Fibroblast of villous mesenchyme (primary cell): ENCODE data around the gene SLC1A1. TPM values are rescaled to one million over a fixed set of nuclear protein-coding genes. Genes with fewer than 3 reads are reported as not detected.
"Not testable (repeated sequence)": the region's sequence is repeated elsewhere in the genome, so short reads cannot be mapped to it uniquely, and the experiment has no call there.

ENCODE experiments used
- DNase-seq: peaks from one replicate; pipeline ENCODE4 v3.0.0-alpha.2; 2010; ENCODE audit warnings: low read depth
- H3K4me3 ChIP-seq: 2 replicates; pipeline ENCODE4 v1.5.1; 2011; ENCODE audit warnings: low read depth, mild to moderate bottlenecking, low read length
- total RNA-seq: library from RNA; depleted of rRNA; stranded (reverse); fragments of >200 nt; gene quantifications from 2 replicates; pipeline ENCODE4 v1.2.3, GENCODE V29; 2012
- TF ChIP-seq, protein P1 (sequence below): IDR thresholded peaks from 2 replicates; pipeline ENCODE4 v1.5.1; 2012; ENCODE audit warnings: low read depth, mild to moderate bottlenecking, low read length; ENCODE audit not compliant: insufficient read depth

SLC1A1 gene
- total RNA-seq, 1 donor, result 34.1 TPM

DNA sequence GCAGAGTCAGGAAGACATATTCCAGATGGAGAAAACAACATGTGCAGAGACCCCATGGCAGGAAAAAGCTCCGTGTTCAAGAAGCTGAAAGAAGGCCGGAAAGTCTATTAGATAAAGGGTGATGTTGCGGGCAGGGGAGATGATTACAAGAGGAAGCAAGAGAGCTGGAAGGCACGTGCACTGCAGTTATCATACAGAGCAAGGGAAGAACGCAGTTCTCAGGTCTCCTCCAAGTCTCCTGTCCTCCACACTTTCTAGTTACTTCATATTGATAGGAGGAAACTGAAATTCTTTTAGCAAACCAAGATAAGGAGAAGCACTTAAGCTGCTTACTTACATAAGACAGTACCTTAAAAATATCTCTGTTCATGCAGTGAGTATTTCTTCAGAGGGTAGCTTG, 113.6 kb downstream of the SLC1A1 start:
- TF ChIP-seq, protein P1, sequence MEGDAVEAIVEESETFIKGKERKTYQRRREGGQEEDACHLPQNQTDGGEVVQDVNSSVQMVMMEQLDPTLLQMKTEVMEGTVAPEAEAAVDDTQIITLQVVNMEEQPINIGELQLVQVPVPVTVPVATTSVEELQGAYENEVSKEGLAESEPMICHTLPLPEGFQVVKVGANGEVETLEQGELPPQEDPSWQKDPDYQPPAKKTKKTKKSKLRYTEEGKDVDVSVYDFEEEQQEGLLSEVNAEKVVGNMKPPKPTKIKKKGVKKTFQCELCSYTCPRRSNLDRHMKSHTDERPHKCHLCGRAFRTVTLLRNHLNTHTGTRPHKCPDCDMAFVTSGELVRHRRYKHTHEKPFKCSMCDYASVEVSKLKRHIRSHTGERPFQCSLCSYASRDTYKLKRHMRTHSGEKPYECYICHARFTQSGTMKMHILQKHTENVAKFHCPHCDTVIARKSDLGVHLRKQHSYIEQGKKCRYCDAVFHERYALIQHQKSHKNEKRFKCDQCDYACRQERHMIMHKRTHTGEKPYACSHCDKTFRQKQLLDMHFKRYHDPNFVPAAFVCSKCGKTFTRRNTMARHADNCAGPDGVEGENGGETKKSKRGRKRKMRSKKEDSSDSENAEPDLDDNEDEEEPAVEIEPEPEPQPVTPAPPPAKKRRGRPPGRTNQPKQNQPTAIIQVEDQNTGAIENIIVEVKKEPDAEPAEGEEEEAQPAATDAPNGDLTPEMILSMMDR, result no peak
- peak; percentile 16 for DNase-seq
- no peak overlapping the region for H3K4me3 ChIP-seq

DNA sequence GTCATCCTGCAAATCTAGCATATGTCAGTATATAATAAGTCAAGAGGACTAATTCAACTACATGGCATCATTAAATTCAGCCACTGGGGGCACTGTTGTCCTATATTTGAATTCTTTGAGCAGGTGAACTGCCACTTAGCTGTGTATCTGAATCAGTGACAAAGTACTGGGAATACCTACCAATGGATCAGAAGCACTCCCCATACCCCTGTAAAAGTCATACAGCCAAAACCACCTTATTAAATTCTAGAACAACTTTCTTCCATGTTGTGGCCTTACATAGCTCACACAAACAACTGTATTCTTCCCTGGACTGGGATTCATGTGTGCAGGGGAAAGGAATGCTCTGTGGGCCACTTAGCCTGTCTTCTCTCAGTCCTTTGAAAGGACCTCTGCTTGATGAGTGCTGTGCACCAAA, 114.4 kb downstream of the SLC1A1 start:
- TF ChIP-seq, protein P1, result peak; percentile 58
- DNase-seq, result peak; percentile 67
- no peak overlapping the region for H3K4me3 ChIP-seq

DNA sequence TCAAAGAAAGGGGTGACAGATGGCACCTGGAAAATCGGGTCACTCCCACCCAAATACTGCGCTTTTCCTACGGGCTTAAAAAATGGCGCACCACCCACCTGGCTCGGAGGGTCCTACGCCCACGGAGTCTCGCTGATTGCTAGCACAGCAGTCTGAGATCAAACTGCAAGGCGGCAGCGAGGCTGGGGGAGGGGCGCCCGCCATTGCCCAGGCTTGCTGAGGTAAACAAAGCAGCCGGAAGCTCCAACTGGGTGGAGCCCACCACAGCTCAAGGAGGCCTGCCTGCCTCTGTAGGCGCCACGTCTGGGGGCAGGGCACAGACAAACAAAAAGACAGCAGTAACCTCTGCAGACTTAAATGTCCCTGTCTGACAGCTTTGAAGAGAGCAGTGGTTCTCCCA, 115.8 kb downstream of the SLC1A1 start:
- H3K4me3 ChIP-seq, DNase-seq: not testable (repeated sequence)

DNA sequence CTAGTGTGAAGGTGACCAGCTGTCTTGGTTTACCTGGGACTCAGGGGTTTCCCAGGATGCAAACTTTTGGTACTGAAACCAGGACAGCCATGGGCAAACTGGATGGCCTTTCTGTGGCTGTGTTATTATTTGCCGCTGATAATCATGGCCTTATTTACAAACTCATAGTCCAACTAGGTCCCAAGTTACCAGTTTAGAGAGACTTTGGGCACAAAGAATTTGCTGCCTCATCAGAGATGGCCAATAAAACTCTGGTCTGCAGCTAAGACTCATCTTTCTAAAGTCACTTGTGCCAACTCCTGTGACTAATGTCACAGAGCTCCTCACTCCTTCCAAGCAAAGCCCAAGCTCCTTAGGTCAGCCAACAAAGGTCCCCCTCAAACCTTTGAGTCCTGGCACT, 124.4 kb downstream of the SLC1A1 start:
- H3K4me3 ChIP-seq, result no peak overlapping the region
- TF ChIP-seq, protein P1, result no peak
- no peak for DNase-seq

DNA sequence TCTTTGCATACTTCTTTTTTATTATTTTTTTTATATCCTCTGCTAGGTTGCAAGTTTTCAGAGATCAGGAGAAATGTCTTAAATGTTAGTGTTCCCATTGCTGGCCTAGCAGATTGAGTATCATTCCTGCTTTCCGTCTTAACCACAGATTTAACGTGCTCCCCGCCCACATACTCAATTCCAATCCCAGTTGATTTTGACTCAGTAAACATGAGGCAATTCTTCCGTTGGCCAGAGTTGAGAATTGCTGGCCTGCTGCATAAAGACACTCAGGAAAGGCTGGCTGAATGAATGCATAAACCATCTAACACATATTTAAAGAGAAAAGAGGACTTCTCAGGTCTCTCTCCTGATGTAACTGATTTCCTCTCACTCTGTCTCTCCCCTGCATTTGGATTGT, 125.0 kb downstream of the SLC1A1 start:
- peak; percentile 53 for DNase-seq
- TF ChIP-seq, protein P1, result no peak
- no peak overlapping the region for H3K4me3 ChIP-seq

DNA sequence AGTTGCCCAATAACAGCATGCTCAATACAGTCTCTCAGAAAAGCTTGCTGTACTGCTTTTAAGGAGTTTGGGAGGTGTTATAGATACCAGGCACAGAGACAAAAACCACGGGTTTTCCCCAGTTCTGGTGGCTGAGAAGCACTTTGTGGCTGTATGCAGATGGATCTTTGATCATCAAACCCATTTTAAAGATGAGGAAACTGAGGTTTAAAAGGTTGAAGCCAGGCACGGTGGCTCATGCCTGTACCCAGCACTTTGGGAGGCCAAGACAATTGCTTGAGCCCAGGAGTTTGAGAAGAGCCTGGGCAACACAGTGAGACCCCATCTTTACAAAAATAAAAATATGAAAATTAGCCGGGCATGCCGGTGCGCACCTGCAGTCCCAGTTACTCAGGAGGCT, 125.5 kb downstream of the SLC1A1 start:
- no peak overlapping the region for H3K4me3 ChIP-seq
- DNase-seq, result no peak
- TF ChIP-seq, protein P1, result no peak

DNA sequence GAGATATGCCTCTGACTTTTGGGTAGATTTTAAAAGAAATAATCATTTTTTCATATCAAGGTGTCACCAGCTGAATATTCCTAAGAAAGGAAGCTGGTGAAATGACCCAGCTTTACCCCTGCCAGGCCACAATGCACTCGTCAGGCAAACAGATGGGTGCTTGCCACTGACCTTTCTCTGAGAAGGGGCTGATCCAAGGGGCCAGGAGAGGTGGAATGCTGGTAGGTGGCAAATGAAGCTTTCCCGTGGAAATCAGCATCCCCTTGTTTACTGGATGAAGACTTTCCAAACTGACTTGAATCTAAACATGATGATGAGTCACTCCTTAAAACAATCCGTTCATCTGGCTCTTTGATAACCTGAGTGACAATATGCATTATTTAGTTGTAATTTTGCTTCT, 127.5 kb downstream of the SLC1A1 start:
- DNase-seq, result no peak
- TF ChIP-seq, protein P1, result no peak
- H3K4me3 ChIP-seq, result no peak overlapping the region

DNA sequence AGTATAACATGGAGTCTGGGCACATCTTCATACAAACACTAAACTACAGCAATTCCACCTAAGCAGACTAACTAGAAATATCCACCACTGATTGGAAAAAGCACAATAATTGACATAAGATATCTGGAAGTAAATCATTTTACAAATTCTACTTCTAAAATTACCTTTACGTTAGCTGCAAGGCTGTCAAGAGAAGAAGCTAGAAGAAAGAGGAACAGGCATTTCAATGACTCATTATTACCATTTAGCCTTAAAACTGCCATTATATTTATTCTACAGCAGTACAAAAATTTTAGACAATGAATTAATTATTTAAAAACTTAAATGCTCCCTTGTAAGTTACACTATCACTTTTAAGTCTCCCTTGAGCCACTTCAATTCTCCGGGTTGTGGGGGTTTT, 128.4 kb downstream of the SLC1A1 start:
- TF ChIP-seq, protein P1, result no peak
- H3K4me3 ChIP-seq, result no peak overlapping the region
- no peak for DNase-seq
